Fibroblast of the aortic adventitia (primary cell): Measurements from ENCODE around the gene CRYGN. TPM values are rescaled to one million over a fixed set of nuclear protein-coding genes. Genes with fewer than 3 reads are reported as not detected.

Experiments
- DNase-seq: peaks from one replicate; pipeline ENCODE4 v3.0.0-alpha.2; 2010; ENCODE audit warnings: low read depth
- H3K4me3 ChIP-seq: 2 replicates; pipeline ENCODE4 v1.5.1; 2011; ENCODE audit warnings: low read depth, mild to moderate bottlenecking, control low read depth, low read length, moderate library complexity
- CTCF ChIP-seq: IDR thresholded peaks from 2 replicates; pipeline ENCODE4 v1.5.1; 2011; ENCODE audit warnings: mild to moderate bottlenecking, low read length, control low read depth, inconsistent platforms; ENCODE audit not compliant: insufficient read depth
- total RNA-seq: library from RNA; depleted of rRNA; stranded (reverse); fragments of >200 nt; gene quantifications from 2 replicates; pipeline ENCODE4 v1.2.3, GENCODE V29; 2012; ENCODE audit warnings: low replicate concordance

The CRYGN gene
- total RNA-seq, 1 donor = 0.09 TPM

GRCh38 chr7:151388007-151388297 lies 52.0 kb downstream of the CRYGN start:
- no peak for TF ChIP-seq CTCF
- no peak for DNase-seq
- H3K4me3 ChIP-seq = no peak overlapping the region

- TF ChIP-seq CTCF = no peak
- H3K4me3 ChIP-seq = no peak overlapping the region
- no peak for DNase-seq
Measured at GRCh38 chr7:151387161-151388006, 52.6 kb downstream of the CRYGN start.

GRCh38 chr7:151386301-151387160 lies 53.4 kb downstream of the CRYGN start:
- no peak overlapping the region for H3K4me3 ChIP-seq
- no peak for TF ChIP-seq CTCF
- DNase-seq = no peak

GRCh38 chr7:151385626-151386300 lies 54.2 kb downstream of the CRYGN start:
- no peak for TF ChIP-seq CTCF
- DNase-seq = no peak
- H3K4me3 ChIP-seq = no peak overlapping the region

GRCh38 chr7:151384776-151385625 lies 54.9 kb downstream of the CRYGN start:
- no peak for DNase-seq
- no peak for TF ChIP-seq CTCF
- H3K4me3 ChIP-seq = no peak overlapping the region

GRCh38 chr7:151384352-151384697 lies 55.6 kb downstream of the CRYGN start:
- no peak overlapping the region for H3K4me3 ChIP-seq
- DNase-seq = no peak
- no peak for TF ChIP-seq CTCF
